Astrocyte of the hippocampus (primary cell): Measurements from ENCODE around the gene PHETA2.
"Not testable (repeated sequence)": the region's sequence is repeated elsewhere in the genome, so short reads cannot be mapped to it uniquely, and the experiment has no call there.

Experiments used
- DNase-seq: peaks from one replicate; pipeline ENCODE4 v3.0.0; 2011; ENCODE audit warnings: low read depth, low spot score

The PHETA2 gene

DNA sequence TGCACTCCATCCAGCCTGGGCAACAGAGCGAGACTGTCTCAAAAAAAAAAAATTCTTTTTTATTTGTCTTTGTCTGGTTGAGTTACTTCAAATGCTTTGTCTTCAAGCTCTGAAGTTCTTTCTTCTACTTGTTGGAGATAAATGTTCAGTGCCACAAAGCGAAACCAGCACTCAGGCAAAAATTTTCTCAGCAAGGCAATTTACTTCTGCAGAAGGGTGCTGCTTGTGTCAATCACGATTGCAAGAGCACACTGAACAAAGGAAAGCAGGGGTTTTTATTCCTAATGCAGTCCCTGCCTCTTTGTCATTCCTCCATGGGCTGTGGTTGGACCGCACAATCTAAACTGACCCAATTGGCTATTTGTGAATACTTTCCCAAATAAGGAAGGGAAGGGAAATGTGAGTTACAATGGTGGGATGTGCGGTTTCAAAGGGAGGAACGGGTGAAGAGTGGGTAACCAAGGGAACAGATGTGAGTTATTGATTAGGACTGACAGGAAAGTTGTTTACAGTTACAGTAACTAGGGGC is 30.3 kb downstream of the PHETA2 start:
- DNase-seq: not testable (repeated sequence)

DNA sequence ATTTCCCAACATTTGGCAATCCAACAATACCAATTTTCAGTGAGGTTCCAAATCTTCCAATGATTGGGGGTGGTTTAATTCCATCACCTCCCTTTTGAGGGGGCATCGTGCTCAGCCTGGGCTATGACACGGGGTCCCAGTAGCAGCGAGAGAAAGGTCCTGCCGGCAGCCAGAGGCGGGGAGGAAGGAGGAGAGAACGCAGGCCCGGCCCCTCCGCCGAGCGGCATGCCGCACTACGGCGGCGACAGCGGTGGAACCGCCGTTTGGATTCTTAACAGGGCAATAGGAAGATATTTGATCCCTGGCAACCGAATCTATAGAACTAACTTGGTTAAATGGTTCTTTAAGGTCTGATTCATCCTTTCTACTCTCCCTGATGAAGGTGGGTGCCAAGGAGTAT is 34.8 kb downstream of the PHETA2 start:
- no peak for DNase-seq

DNA sequence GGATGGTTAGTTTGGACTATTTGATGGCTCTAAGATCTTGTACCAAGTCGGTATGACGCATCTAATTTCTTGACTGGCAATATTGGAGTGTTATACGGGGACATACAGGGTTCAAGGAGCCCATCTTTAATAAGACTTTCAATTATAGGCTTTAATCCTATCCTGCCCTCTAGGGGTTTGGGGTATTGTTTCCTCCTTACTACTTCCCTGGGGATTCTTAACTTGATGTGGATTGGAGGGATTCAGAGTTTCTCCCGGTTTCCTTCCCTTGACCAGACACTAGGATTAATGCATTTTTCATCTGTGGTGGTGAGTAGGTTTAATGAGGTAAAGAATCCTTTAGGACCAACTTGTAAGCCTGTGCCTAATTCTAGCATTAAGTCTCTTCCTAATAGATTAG is 37.8 kb downstream of the PHETA2 start:
- DNase-seq: no peak

DNA sequence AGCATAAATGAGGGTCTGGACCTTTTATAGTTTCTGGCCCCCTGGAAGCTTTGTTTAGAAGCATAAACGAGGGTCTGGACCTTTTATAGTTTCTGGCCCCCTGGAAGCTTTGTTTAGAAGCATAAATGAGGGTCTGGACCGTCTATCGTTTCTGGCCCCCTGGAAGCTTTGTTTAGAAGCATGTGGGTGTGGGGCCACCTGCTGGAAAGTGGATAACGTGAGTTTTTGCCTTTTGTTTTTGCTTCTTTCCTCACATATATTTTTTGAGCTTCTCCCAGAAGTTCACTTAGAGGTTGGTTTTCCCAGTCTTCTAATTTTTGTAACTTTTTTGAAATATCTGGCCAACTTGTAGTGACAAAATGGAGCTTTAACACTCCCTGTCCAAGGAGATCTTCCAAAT is 38.7 kb downstream of the PHETA2 start:
- not testable (repeated sequence) for DNase-seq

DNA sequence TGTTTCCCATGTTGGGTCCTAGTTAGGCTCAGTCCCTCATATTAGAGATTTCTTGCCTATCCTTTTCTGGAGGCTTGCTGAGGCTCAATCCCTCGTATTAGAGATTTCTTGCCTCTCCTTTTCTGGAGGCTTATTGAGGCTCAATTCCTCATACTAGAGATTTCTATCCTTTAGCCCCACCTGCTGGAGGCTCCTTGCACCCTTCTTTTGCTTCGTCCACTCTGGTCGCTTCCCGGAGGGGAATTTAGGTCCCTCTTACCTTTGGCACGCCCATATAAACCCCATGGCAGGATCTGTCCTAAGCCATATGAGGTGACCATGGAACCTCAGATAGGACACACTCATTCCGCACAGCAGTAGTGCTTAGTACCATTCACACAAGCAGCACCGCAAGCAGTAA is 40.7 kb downstream of the PHETA2 start:
- DNase-seq: no peak

DNA sequence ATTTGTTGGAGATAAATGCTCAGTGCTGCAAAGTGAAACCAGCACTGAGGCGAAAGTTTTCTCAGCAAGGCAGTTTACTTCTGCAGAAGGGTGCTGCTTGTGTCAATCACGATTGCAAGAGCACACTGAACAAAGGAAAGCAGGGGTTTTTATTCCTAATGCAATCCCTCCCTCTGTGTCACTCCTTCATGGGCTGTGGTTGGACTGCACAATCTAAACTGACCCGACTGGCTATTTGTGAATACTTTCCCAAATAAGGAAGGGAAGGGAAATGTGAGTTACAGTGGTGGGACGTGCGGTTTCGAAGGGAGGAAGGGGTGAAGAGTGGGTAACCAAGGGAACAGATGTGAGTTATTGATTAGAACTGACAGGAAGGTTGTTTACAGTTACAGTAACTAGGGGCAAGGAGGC is 41.4 kb downstream of the PHETA2 start:
- not testable (repeated sequence) for DNase-seq

DNA sequence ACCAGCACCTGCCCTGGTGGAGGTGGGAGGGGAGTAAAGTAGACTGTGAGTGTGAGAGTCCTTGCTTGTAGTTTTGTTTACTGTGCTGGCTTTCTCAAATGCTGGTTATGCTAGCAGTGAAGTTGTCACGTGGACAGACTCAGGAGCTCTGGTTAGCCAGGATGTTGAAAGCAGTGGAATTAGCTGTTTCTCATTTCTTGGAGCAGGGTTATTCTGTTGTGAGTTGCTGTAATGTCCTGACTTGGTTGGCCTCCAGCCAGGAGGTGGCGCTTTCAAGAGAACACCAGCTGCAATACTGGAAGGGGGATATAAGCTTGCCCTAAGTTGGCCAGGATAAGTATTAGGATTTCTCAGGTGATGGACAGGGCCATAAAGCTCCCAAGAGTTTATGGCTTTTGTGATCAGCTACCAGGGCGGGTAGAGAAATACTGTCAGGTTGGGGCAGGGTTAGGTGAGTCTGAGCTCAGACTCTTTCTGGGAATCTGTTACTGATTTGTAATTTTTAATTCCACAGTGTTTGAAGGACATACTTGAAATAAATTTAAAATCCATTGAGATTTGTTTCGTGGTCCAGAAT is 42.9 kb downstream of the PHETA2 start:
- no peak for DNase-seq

DNA sequence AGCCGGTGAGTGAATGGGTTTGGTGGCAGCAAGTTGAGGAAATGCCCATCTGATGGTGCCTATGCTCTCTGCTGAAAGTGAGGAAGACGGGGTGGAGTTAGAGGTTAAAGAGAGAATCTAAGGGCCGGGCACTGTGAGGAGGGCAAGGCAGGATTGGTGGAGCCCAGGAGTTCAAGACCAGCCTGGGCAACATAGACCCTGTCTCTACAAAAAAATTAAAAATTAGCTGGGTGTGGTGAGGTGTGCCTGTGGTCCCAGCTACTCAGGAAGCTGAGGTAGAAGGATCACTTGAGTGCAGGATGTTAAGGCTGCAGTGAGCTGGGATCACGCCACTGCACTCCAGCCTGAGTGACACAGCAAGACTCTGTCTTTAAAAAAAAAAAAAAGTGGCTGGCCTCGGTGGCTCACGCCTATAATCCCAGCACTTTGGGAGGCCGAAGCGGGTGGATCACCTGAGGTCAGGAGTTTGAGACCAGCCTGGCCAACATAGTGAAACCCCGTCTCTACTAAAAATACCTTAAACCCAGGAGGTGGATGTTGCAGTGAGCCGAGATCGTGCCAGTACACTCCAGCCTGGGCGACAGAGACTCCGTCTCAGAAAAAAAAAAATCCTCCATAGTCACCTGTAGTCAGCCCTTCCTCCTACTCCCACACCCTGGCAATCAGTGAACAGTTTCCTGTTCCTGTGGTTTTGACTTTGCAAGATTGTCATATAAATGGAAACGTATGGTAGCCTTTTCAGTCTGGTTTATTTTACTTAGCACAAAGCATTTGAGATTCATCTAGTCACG is 46.4 kb downstream of the PHETA2 start:
- DNase-seq: not testable (repeated sequence)

DNA sequence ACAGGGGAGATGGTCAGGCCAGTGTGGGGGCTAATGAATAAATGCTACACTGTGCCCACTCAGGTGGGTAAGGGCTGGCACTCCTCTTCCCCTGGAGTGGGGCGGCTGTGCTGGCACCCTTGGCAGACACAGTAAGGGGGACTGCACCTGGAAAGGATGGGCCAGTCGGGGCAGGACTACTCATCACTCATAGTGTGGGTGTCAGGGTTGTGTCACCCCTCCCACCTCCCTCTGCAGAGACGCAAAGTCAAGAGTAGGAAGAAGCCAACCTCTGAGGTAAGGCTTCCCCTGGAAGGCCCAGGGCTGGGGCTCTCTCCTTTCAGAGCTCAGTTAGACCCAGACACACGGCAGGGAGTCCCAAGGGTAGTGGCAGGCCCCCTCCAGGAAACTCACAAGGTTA is 49.5 kb downstream of the PHETA2 start:
- DNase-seq: not testable (repeated sequence)

DNA sequence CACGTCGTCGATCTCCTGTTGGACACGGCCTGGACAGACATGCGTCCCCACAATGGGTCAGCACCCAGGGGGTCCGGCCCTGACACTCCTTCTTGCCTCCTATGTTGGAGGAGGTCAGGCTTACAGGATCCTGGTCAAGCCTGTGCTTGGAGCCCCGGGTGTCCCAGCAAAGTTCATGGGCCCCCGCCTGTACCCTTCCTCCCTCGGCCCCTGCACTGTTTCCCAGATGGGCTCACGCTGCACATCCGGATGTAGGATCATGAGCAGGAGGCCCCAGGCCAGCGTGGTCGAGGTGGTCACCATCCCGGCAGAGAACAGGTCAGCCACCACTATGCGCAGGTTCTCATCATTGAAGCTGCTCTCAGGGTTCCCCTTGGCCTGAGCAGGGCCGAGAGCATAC is 53.6 kb downstream of the PHETA2 start:
- no peak for DNase-seq

DNA sequence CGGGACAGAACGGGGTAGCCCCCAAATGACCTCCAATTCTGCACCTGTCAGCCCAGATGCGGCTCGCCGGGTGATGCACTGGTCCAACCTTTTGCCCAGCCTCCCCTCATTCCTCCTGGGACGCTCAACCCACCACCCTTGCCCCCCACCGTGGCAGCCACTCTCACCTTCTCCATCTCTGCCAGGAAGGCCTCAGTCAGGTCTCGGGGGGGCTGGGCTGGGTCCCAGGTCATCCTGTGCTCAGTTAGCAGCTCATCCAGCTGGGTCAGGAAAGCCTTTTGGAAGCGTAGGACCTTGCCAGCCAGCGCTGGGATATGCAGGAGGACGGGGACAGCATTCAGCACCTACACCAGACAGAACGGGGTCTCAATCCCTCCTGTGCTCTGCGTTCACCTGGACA is 54.0 kb downstream of the PHETA2 start:
- not testable (repeated sequence) for DNase-seq
